T47D (cell line): ENCODE measurements around the gene TMUB2.

ENCODE experiments used
- DNase-seq, 2 experiments: peaks; one replicate each; pipeline versions ENCODE4 v3.0.0 to v3.0.0-alpha.2; 2011 to 2012; ENCODE audit warnings: low read depth in 1 of 2, low spot score in 1 of 2
- JUND ChIP-seq: IDR thresholded peaks from 2 replicates; pipeline ENCODE4 v1.6.1; 2012; ENCODE audit warnings: low read depth
- in situ Hi-C: cut with HindIII; loops from 2 replicates; pipeline ENCODE4 v1.10.0; 2016; ENCODE audit warnings: low sequenced_read_pairs, low pct_unique_long_range_greater_than_20kb

Gene TMUB2

GRCh38 chr17:44187131-44187899, 543 bp downstream of the TMUB2 start:
- TF ChIP-seq JUND, result no peak
- DNase-seq, result no peak
- in situ Hi-C loops, result no loop called here

- no peak for DNase-seq
- in situ Hi-C loops, result no loop called here
- TF ChIP-seq JUND, result no peak
Observed at GRCh38 chr17:44188576-44189403, 2.0 kb downstream of the TMUB2 start.

GRCh38 chr17:44190481-44190880, 3.7 kb downstream of the TMUB2 start:
- no peak for DNase-seq
- no peak for TF ChIP-seq JUND
- in situ Hi-C loops, result no loop called here

GRCh38 chr17:44191369-44191768, 4.6 kb downstream of the TMUB2 start:
- TF ChIP-seq JUND, result no peak
- in situ Hi-C loops, result no loop called here

GRCh38 chr17:44191941-44192496, 5.2 kb downstream of the TMUB2 start:
- in situ Hi-C loops, result no loop called here
- DNase-seq, result peak in 1 of 2 experiments; percentile 78
- peak; percentile 24; the same call in 1 of the 2 replicates for TF ChIP-seq JUND

More at GRCh38 chr17:44191369-44191768, 4.6 kb downstream of the TMUB2 start:
- DNase-seq, result no peak

GRCh38 chr17:44192750-44193149, 6.0 kb downstream of the TMUB2 start:
- no peak for TF ChIP-seq JUND
- in situ Hi-C loops, result no loop called here
- DNase-seq, result no peak

- DNase-seq, result no peak
- in situ Hi-C loops, result no loop called here
- no peak for TF ChIP-seq JUND
Observed at GRCh38 chr17:44193326-44194084, 6.7 kb downstream of the TMUB2 start.

GRCh38 chr17:44197107-44197506, 10.3 kb downstream of the TMUB2 start:
- in situ Hi-C loops, result no loop called here
- no peak for DNase-seq
- no peak for TF ChIP-seq JUND

GRCh38 chr17:44197980-44198720, 11.4 kb downstream of the TMUB2 start:
- DNase-seq, result peak; percentile 69 to 84

GRCh38 chr17:44198721-44199552, 12.2 kb downstream of the TMUB2 start:
- in situ Hi-C loops, result no loop called here
- peak; percentile 79 to 86 for DNase-seq
- no peak for TF ChIP-seq JUND

More at GRCh38 chr17:44197980-44198720, 11.4 kb downstream of the TMUB2 start:
- in situ Hi-C loops, result no loop called here
- no peak for TF ChIP-seq JUND
